ENCODE data around the gene CSTB.

Gene CSTB

DNA sequence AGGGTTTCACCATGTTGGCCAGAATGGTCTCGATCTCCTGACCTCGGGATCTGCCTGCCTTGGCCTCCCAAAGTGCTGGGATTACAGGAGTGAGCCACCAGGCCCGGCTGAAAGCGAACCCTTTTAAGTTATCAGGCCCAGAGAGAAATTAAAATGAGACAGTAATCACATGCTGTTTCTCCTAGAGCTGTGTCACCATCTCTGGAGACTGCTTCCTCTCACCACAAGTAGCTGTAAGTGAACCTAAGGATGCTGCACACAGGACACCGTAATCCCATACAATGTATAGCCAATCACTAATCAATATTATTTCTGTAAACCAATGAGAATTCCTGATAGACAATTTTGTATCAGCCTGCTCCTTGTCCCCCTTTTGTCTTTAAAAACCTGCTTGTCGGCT is 5.7 kb upstream of the CSTB start (continued):
- TF ChIP-seq, protein P1, sequence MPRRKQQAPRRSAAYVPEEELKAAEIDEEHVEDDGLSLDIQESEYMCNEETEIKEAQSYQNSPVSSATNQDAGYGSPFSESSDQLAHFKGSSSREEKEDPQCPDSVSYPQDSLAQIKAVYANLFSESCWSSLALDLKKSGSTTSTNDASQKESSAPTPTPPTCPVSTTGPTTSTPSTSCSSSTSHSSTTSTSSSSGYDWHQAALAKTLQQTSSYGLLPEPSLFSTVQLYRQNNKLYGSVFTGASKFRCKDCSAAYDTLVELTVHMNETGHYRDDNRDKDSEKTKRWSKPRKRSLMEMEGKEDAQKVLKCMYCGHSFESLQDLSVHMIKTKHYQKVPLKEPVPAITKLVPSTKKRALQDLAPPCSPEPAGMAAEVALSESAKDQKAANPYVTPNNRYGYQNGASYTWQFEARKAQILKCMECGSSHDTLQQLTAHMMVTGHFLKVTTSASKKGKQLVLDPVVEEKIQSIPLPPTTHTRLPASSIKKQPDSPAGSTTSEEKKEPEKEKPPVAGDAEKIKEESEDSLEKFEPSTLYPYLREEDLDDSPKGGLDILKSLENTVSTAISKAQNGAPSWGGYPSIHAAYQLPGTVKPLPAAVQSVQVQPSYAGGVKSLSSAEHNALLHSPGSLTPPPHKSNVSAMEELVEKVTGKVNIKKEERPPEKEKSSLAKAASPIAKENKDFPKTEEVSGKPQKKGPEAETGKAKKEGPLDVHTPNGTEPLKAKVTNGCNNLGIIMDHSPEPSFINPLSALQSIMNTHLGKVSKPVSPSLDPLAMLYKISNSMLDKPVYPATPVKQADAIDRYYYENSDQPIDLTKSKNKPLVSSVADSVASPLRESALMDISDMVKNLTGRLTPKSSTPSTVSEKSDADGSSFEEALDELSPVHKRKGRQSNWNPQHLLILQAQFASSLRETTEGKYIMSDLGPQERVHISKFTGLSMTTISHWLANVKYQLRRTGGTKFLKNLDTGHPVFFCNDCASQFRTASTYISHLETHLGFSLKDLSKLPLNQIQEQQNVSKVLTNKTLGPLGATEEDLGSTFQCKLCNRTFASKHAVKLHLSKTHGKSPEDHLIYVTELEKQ (tag by site-specific recombination; IDR thresholded peaks at IDR 0.05; ENCODE audit: borderline replicate concordance) = no peak
- TF ChIP-seq REPIN1 (tag by site-specific recombination; IDR thresholded peaks at IDR 0.05; ENCODE audit: low read depth) (no peak), ZNF654 (tag by site-specific recombination; IDR thresholded peaks at IDR 0.05; ENCODE audit: low read depth) (no peak), ZNF791 (tag by site-specific recombination; IDR thresholded peaks at IDR 0.05) (no peak), KLF16 (tag by site-specific recombination; IDR thresholded peaks at IDR 0.05) (no peak)
- TF ChIP-seq, protein P2, sequence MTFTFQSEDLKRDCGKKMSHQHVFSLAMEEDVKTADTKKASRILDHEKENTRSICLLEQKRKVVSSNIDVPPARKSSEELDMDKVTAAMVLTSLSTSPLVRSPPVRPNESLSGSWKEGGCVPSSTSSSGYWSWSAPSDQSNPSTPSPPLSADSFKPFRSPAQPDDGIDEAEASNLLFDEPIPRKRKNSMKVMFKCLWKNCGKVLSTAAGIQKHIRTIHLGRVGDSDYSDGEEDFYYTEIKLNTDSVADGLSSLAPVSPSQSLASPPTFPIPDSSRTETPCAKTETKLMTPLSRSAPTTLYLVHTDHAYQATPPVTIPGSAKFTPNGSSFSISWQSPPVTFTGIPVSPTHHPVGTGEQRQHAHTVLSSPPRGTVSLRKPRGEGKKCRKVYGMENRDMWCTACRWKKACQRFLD (tag by site-specific recombination; IDR thresholded peaks at IDR 0.05) = no peak
- TF ChIP-seq, protein P3, sequence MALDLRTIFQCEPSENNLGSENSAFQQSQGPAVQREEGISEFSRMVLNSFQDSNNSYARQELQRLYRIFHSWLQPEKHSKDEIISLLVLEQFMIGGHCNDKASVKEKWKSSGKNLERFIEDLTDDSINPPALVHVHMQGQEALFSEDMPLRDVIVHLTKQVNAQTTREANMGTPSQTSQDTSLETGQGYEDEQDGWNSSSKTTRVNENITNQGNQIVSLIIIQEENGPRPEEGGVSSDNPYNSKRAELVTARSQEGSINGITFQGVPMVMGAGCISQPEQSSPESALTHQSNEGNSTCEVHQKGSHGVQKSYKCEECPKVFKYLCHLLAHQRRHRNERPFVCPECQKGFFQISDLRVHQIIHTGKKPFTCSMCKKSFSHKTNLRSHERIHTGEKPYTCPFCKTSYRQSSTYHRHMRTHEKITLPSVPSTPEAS (tag by site-specific recombination; IDR thresholded peaks at IDR 0.05) = no peak

DNA sequence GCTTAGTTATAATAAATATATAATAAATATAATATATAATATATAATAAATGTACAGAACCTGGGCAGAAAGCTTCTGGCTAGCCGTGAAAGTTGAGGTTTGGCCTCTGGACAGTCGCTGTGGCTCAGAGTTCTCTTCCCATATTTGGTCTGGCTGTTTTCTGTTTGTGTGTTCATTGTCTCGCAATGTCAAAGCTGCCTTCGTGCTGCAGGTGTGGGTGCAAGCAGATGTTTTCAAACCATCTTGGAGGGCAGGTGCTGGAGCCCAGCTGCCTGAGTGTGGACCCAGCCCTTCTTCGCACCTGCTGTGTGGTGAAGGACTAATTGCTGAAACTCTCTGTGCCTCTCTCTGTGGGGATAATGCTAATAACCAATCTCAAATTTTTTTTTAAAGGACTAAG is 3.6 kb upstream of the CSTB start:
- no peak for TF ChIP-seq ZNF112 (tag by site-specific recombination; IDR thresholded peaks at IDR 0.05)
- TF ChIP-seq, protein P4, sequence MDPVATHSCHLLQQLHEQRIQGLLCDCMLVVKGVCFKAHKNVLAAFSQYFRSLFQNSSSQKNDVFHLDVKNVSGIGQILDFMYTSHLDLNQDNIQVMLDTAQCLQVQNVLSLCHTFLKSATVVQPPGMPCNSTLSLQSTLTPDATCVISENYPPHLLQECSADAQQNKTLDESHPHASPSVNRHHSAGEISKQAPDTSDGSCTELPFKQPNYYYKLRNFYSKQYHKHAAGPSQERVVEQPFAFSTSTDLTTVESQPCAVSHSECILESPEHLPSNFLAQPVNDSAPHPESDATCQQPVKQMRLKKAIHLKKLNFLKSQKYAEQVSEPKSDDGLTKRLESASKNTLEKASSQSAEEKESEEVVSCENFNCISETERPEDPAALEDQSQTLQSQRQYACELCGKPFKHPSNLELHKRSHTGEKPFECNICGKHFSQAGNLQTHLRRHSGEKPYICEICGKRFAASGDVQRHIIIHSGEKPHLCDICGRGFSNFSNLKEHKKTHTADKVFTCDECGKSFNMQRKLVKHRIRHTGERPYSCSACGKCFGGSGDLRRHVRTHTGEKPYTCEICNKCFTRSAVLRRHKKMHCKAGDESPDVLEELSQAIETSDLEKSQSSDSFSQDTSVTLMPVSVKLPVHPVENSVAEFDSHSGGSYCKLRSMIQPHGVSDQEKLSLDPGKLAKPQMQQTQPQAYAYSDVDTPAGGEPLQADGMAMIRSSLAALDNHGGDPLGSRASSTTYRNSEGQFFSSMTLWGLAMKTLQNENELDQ (tag by site-specific recombination; IDR thresholded peaks at IDR 0.05; ENCODE audit: low read depth) = no peak
- no peak for TF ChIP-seq OVOL3 (tag by site-specific recombination; IDR thresholded peaks at IDR 0.05)
- ChIA-PET CTCF (interaction anchor here (0.7 to 1.3 kb wide), 4 partner anchors 9 to 89 kb away, joined by 3 to 5 read pairs (median 4); no protein-coding TSS in a partner anchor), POLR2A (interaction anchor here (1.3 kb wide), 1 partner anchor 10 kb away, joined by 4 read pairs; the partner anchor contains the start of gene RRP1)
- Histone ChIP-seq H3K36me3 (ENCODE audit: control insufficient read depth in 2 of 2, insufficient read depth in 1 of 2, low read length in 2 of 2) (peaks cover 3% of the 10 kb centered on the region in 2 experiments; a peak in 2 of 3 replicates), H3K9me3 (ENCODE audit: control insufficient read depth, insufficient read depth, low read depth, low read length) (no peaks in the 10 kb centered on the region), H3K4me1 (ENCODE audit: control insufficient read depth, insufficient read depth, low read length) (no peaks in the 10 kb centered on the region), H3K4me3 (ENCODE audit: low read depth, low read length) (no peak overlapping the region), H3K27ac (ENCODE audit: extremely low read depth, low read depth, low read length) (no peak overlapping the region)

DNA sequence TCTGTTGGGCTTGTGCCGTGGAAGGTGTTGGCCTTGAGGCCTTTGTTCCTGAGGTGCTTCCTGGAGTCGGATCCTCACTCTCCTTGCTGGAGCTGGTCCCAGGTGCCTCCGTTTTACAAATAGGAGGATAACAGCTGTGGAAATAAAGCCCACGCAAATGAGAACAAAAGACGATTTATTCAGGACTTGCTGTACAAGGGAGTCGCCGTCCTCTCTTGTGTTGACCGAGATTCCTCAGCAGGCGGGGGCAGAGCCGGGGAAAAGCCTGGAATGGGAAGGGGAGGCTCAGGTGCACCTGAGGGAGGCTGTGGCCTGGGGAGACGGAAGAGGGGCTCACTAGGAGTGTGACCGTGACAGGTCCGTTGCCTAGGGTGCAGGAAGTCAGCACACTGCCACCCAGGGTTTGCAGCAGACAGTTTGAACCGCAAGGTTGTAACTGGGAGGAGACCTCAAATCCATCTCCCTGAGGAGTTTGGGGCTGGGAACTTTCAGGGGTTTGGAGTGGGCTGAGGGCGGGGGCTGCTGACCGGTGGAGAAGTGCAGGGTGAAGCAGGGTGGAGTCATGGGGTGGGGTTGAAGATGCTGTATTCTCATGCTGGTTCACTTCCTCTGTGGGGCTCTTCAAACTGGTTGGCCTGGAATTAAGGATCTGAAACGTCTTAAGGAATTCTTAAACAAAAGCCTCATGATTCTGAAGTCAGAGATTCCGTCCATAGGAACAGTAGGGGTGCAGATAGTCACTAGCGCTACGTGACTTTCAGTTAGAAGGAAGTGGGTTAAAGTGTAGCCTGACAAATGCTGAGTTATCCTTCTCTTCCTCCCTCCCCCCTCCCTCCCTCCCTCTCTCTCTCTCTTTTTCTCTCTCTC is 2.6 kb upstream of the CSTB start:
- POLR2A ChIA-PET = no interaction called here
- TF ChIP-seq ZNF596 (tag by site-specific recombination; IDR thresholded peaks at IDR 0.05) = peak; percentile 51; the same call in 1 of the 2 replicates
- no peak for TF ChIP-seq ZNF544 (tag by site-specific recombination; IDR thresholded peaks at IDR 0.05)
- TF ChIP-seq ZNF366 (tag by site-specific recombination; conservative IDR thresholded peaks at IDR 0.05) = 0 out of 2 replicates have a peak, but pooled peaks have one; percentile 27
- peak; percentile 98 for TF ChIP-seq KLF1 (tag by site-specific recombination; IDR thresholded peaks at IDR 0.05)
- TF ChIP-seq ZIC2 (tag by site-specific recombination; IDR thresholded peaks at IDR 0.05) = peak; percentile 27; the same call in 1 of the 2 replicates
- peaks cover 4 to 13% of the 10 kb centered on the region in 2 experiments; a peak in 2 of 3 replicates for H3K36me3 ChIP-seq (ENCODE audit: control insufficient read depth in 2 of 2, insufficient read depth in 1 of 2, low read length in 2 of 2)
- H3K4me3 ChIP-seq (ENCODE audit: low read depth, low read length) = no peak overlapping the region
- H3K27ac ChIP-seq (ENCODE audit: extremely low read depth, low read depth, low read length) = no peak overlapping the region
- H3K9me3 ChIP-seq (ENCODE audit: control insufficient read depth, insufficient read depth, low read depth, low read length) = no peaks in the 10 kb centered on the region
- no peaks in the 10 kb centered on the region for H3K4me1 ChIP-seq (ENCODE audit: control insufficient read depth, insufficient read depth, low read length)
- CTCF ChIA-PET = interaction anchor here (0.7 to 1.0 kb wide), 2 partner anchors 10 to 88 kb away, joined by 4 to 5 read pairs; no protein-coding TSS in a partner anchor
